H1 (cell line): Measurements from ENCODE around the gene UBE4B. TPM values are rescaled to one million over a fixed set of nuclear protein-coding genes. Genes with fewer than 3 reads are reported as not detected.

ENCODE experiments used
- EP300 ChIP-seq, 2 experiments: IDR thresholded peaks; 1 replicate in 1 of 2; 2 replicates in 1 of 2; pipeline ENCODE4 v1.6.1; 2011 to 2012; ENCODE audit warnings: low read depth in 2 of 2, low read length in 2 of 2, mild to moderate bottlenecking in 2 of 2, borderline replicate concordance in 1 of 2, inconsistent platforms in 1 of 2, moderate library complexity in 1 of 2
- KDM4A ChIP-seq: IDR thresholded peaks from one replicate; pipeline ENCODE4 v1.7.1; 2012; ENCODE audit warnings: low read depth, mild to moderate bottlenecking, moderate library complexity, low read length, inconsistent platforms; ENCODE audit not compliant: severe bottlenecking
- SP2 ChIP-seq: IDR thresholded peaks from 2 replicates; pipeline ENCODE4 v1.6.1; 2012; ENCODE audit warnings: mild to moderate bottlenecking, low read length, inconsistent platforms
- ZNF274 ChIP-seq: IDR thresholded peaks from 2 replicates; pipeline ENCODE4 v1.7.0; 2012; ENCODE audit warnings: low read length, borderline replicate concordance; ENCODE audit errors: extremely low read depth
- polyA plus RNA-seq, 7 experiments: library from polyadenylated mRNA; depleted of rRNA in 3 of 7; stranded (reverse) in 5 of 7; unstranded in 2 of 7; fragments of >200 nt in 5 of 7; fragments of 200-250 nt in 2 of 7; gene quantifications; 1 replicate in 5 of 7; 2 replicates in 1 of 7; 4 replicates in 1 of 7; pipeline versions ENCODE4 v1.2.1 to v1.2.3, GENCODE V29; 2011 to 2013; ENCODE audit warnings: missing spikeins in 2 of 7, mixed read lengths in 2 of 7
- total RNA-seq: library from RNA; stranded (reverse); fragmentation: NEBNext Ultra II Directional; extraction: Animal tissue kit (Norgen Biotek cat#: 25700); gene quantifications from 2 replicates; pipeline ENCODE4 v1.2.1, GENCODE V29; 2021
- TF ChIP-seq, protein P1 (sequence below), 3 experiments: IDR thresholded peaks; 1 replicate in 2 of 3; 2 replicates in 1 of 3; pipeline versions ENCODE4 v1.5.1 to v1.6.1; 2011; ENCODE audit warnings: low read length in 3 of 3, mild to moderate bottlenecking in 3 of 3, inconsistent platforms in 2 of 3, low read depth in 1 of 3, moderate library complexity in 1 of 3; ENCODE audit not compliant: insufficient read depth in 1 of 3; ENCODE audit errors: control extremely low read depth in 1 of 3

Gene UBE4B
- total and polyA plus RNA-seq, 2 of the 8 experiments (the other 6 are each of a cell fraction or from before 2014, with no cell fraction given) = 24.5 to 90.1 TPM

- no peak for TF ChIP-seq EP300 (IDR thresholded peaks at IDR 0.05; ENCODE audit: borderline replicate concordance in 1 of 2, low read depth in 2 of 2, low read length in 2 of 2)
- no peak for TF ChIP-seq KDM4A
- TF ChIP-seq, protein P1, sequence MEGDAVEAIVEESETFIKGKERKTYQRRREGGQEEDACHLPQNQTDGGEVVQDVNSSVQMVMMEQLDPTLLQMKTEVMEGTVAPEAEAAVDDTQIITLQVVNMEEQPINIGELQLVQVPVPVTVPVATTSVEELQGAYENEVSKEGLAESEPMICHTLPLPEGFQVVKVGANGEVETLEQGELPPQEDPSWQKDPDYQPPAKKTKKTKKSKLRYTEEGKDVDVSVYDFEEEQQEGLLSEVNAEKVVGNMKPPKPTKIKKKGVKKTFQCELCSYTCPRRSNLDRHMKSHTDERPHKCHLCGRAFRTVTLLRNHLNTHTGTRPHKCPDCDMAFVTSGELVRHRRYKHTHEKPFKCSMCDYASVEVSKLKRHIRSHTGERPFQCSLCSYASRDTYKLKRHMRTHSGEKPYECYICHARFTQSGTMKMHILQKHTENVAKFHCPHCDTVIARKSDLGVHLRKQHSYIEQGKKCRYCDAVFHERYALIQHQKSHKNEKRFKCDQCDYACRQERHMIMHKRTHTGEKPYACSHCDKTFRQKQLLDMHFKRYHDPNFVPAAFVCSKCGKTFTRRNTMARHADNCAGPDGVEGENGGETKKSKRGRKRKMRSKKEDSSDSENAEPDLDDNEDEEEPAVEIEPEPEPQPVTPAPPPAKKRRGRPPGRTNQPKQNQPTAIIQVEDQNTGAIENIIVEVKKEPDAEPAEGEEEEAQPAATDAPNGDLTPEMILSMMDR (IDR thresholded peaks at IDR 0.05; ENCODE audit: control extremely low read depth in 1 of 3, insufficient read depth in 1 of 3, low read depth in 1 of 3, low read length in 3 of 3) = no peak
- TF ChIP-seq SP2 = no peak
- TF ChIP-seq ZNF274 = no peak
Observed at GRCh38 chr1:10014016-10014415, 18.7 kb upstream of the UBE4B start (continued).
